Heart right ventricle (tissue), 16 donors: ENCODE measurements around the gene L3MBTL4. TPM values are rescaled to one million over a fixed set of nuclear protein-coding genes. Genes with fewer than 3 reads are reported as not detected.

Experiments
- ATAC-seq, 8 donors: fragments of 200-7000 bp; cut with Tn5 transposase; one replicate each; pipeline ENCODE4 v1.9.1; 2020; ENCODE audit warnings: mild to moderate bottlenecking in 8 of 8, moderate library complexity in 8 of 8, moderate number of reproducible peaks in 1 of 8
- DNase-seq, 2 donors: peaks; one replicate each; pipeline ENCODE4 v3.0.0-alpha.2; 2020
- H3K27ac ChIP-seq, 10 donors: fragments of 200-600 bp; sonication (generic) in 2 of 10; one replicate each; pipeline versions ENCODE4 v1.5.0 to v1.8.0; 2020 to 2022; ENCODE audit warnings: mild to moderate bottlenecking in 3 of 10
- H3K27me3 ChIP-seq, 7 donors: fragments of 200-600 bp; one replicate each; pipeline ENCODE4 v1.8.0; 2021 to 2022; ENCODE audit warnings: mild to moderate bottlenecking in 2 of 7
- H3K36me3 ChIP-seq, 9 donors: fragments of 200-600 bp; sonication (generic) in 1 of 9; one replicate each; pipeline versions ENCODE4 v1.5.0 to v1.8.0; 2020 to 2022; ENCODE audit warnings: mild to moderate bottlenecking in 2 of 9
- H3K4me1 ChIP-seq, 9 donors: fragments of 200-600 bp; sonication (generic) in 1 of 9; one replicate each; pipeline versions ENCODE4 v1.5.0 to v1.8.0; 2020 to 2022; ENCODE audit warnings: mild to moderate bottlenecking in 4 of 9
- H3K4me3 ChIP-seq, 10 donors: fragments of 200-600 bp; sonication (generic) in 2 of 10; one replicate each; pipeline versions ENCODE4 v1.5.0 to v1.8.0; 2020 to 2022; ENCODE audit warnings: mild to moderate bottlenecking in 7 of 10, moderate library complexity in 2 of 10
- H3K9me3 ChIP-seq, 11 donors: fragments of 200-600 bp in 10 of 11; sonication (generic) in 2 of 11; one replicate each; pipeline versions ENCODE4 v1.5.0 to v1.8.0; 2013 to 2022; ENCODE audit warnings: mild to moderate bottlenecking in 2 of 11, control low read depth in 1 of 11, moderate library complexity in 1 of 11
- WGBS, 2 donors: extraction: QIAGEN DNeasy Blood & Tissue Kit; methylation state at CpG; one replicate each; pipeline ENCODE4 v1.1.7; 2013; ENCODE audit warnings: inconsistent platforms in 1 of 2; 5-methylcytosine and 5-hydroxymethylcytosine counted together
- intact Hi-C, 10 donors: fragments of 100-400 bp; cut with DNase I; formaldehyde crosslinking; loops; one replicate each; pipeline versions ENCODE4 v1.11.1 to v1.14.2; 2022
- polyA plus RNA-seq, 2 donors: library from polyadenylated mRNA; stranded (reverse); fragments of 200-250 nt; gene quantifications; one replicate each; pipeline ENCODE4 v1.2.3, GENCODE V29; 2013
- total RNA-seq, 10 donors: library from RNA; stranded (reverse); fragmentation: NEBNext Ultra II Directional in 3 of 10; extraction: Animal tissue kit (Norgen Biotek cat#: 25700) in 3 of 10; gene quantifications; one replicate each; pipeline versions ENCODE4 v1.2.1 to v1.2.4, GENCODE V29; 2021 to 2023
- TF ChIP-seq, protein P1 (sequence below), 9 donors: fragments of 200-600 bp; sonication (generic) in 2 of 9; IDR thresholded peaks; one replicate each; pipeline versions ENCODE4 v1.5.0 to v1.8.0; 2021 to 2022; ENCODE audit warnings: antibody characterized with exemption in 9 of 9, mild to moderate bottlenecking in 5 of 9, moderate library complexity in 1 of 9
- donor health status: Arrhythmogenic right ventricular cardiomyopathy.
- donor health status: ischemic (EF 13 %, LVEDD 7.1; RV severe dilation, severe dysfunction).
- donor health status: healthy with polysubstance abuse.
- donor health status: DM: no; HTN: yes; CAD: no.
- donor health status: DM: no; HTN: no; CAD: no.
- donor health status: ischemic (EF 25% LVEDD 6.9; RV normal size, moderate dysfunction).
- donor health status: ischemic (EF 25% LVEDD 5.7; RV mildly dilated, moderate dysfunction).
- donor health status: healthy.
- donor health status: DM: yes; HTN: yes; CAD: no.
- donor health status: Ischemic cardiomyopathy.
- donor health status: ischemic (EF 35%, LVEDD 5.7; RV mildly dilated, moderate dysfunction).
- donor health status: nonischemic (EF 11% LVEDD 7.7; RV severe dilation, severe dysfunction).
- donor health status: DM: yes; HTN: yes; CAD: no.
- donor health status: PGD.
- donor health status: ischemic (EF 29% LVEDD 5.4; RV normal size, mild dysfunction).
- donor health status: nonischemic (EF 23%, LVEDD 6.1; RV moderate dilation, normal function).

The L3MBTL4 gene
- total and polyA plus RNA-seq, 12 donors, result 0.54 to 3.2 (median 1.3) TPM

DNA sequence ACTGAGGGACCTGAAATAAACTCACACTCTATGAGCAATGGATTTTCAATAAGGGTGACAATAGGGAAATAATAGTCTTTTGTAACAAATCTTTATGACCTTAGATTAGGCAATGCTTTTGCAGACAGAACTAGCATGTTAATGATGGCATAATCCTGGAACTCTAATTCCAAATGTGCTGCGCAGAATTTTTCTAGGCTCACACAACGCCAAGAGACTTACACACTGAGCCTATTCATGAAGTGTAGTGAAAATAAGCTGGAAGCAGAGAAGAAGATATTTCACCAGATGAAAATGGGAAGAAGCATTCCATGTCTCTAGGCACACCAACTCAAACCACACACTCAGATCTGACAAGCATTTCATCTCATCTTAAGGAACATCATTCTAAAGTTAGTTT lies 178.5 kb downstream of the L3MBTL4 start:
- no peak overlapping the region for H3K27ac ChIP-seq
- intact Hi-C loops, result no loop called here
- no peaks in the 10 kb centered on the region for H3K36me3 ChIP-seq
- H3K4me3 ChIP-seq, result no peak overlapping the region
- DNase-seq (no peak), ATAC-seq (no peak)
- no peaks in the 10 kb centered on the region for H3K27me3 ChIP-seq
- TF ChIP-seq, protein P1, sequence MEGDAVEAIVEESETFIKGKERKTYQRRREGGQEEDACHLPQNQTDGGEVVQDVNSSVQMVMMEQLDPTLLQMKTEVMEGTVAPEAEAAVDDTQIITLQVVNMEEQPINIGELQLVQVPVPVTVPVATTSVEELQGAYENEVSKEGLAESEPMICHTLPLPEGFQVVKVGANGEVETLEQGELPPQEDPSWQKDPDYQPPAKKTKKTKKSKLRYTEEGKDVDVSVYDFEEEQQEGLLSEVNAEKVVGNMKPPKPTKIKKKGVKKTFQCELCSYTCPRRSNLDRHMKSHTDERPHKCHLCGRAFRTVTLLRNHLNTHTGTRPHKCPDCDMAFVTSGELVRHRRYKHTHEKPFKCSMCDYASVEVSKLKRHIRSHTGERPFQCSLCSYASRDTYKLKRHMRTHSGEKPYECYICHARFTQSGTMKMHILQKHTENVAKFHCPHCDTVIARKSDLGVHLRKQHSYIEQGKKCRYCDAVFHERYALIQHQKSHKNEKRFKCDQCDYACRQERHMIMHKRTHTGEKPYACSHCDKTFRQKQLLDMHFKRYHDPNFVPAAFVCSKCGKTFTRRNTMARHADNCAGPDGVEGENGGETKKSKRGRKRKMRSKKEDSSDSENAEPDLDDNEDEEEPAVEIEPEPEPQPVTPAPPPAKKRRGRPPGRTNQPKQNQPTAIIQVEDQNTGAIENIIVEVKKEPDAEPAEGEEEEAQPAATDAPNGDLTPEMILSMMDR (IDR thresholded peaks at IDR 0.05), result no peak
- H3K9me3 ChIP-seq, result peaks cover 0 to 18% (median 0%) of the 10 kb centered on the region in 11 donors
- no peaks in the 10 kb centered on the region for H3K4me1 ChIP-seq
- 93 to 94% methylated on average over 2 of the region's 2 CpGs for WGBS, 2 donors

DNA sequence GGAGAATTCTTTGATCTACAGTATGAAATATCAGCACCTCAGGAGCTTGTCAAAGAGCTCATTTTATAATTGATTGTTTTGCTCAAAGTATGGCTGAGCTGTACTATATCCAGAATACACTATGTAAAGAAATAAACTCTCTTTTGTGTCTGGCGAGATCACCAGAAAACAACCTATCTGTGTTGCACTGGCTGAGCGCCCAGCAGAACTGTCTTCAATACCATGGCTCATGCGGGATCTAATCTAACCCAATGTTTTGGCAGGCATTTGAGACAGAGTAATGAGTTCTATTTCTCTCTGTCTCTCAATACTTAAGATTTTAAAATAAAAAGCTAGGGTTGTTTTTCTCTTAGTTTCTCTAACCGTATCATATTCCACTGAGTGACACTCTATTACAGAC lies 192.4 kb downstream of the L3MBTL4 start:
- no peak overlapping the region for H3K4me3 ChIP-seq
- DNase-seq, result no peak
- intact Hi-C loops, result loop anchor here in 3 of 10 donors (5.0 to 10.0 kb wide), 3 partner anchors 337 to 347 kb away; no protein-coding TSS in a partner anchor
- TF ChIP-seq, protein P1 (IDR thresholded peaks at IDR 0.05), result no peak
- H3K27ac ChIP-seq, result no peak overlapping the region
- H3K27me3 ChIP-seq, result no peaks in the 10 kb centered on the region
- no peak for ATAC-seq
- H3K4me1 ChIP-seq, result no peaks in the 10 kb centered on the region
- 46 to 67% methylated on average over 4 of the region's 4 CpGs for WGBS, 2 donors
- H3K36me3 ChIP-seq, result no peaks in the 10 kb centered on the region
- H3K9me3 ChIP-seq, result peaks cover 0 to 20% (median 7%) of the 10 kb centered on the region in 11 donors

- H3K36me3 ChIP-seq, result no peaks in the 10 kb centered on the region
- TF ChIP-seq, protein P1 (IDR thresholded peaks at IDR 0.05), result no peak
- intact Hi-C loops, result loop anchor here in 3 of 10 donors (5.0 to 10.0 kb wide), 3 partner anchors 337 to 347 kb away; no protein-coding TSS in a partner anchor
- no peaks in the 10 kb centered on the region for H3K27me3 ChIP-seq
- no peak for ATAC-seq
- no peak overlapping the region for H3K4me3 ChIP-seq
- H3K27ac ChIP-seq, result no peak overlapping the region
- H3K9me3 ChIP-seq, result peaks cover 0 to 19% (median 7%) of the 10 kb centered on the region in 11 donors
- DNase-seq, result no peak
- H3K4me1 ChIP-seq, result no peaks in the 10 kb centered on the region
- 68 to 84% methylated on average over 2 of the region's 2 CpGs for WGBS, 2 donors
These were observed 193.1 kb downstream of the L3MBTL4 start for GRCh38 chr18:6221602-6222014.

- TF ChIP-seq, protein P1 (IDR thresholded peaks at IDR 0.05), result no peak
These were observed 194.6 kb downstream of the L3MBTL4 start for GRCh38 chr18:6220129-6220528.

More at GRCh38 chr18:6220129-6220528, 194.6 kb downstream of the L3MBTL4 start:
- Histone ChIP-seq H3K27ac (no peak overlapping the region), H3K9me3 (peaks cover 0 to 4% (median 0%) of the 10 kb centered on the region in 11 donors), H3K4me3 (no peak overlapping the region), H3K27me3 (no peaks in the 10 kb centered on the region), H3K4me1 (no peaks in the 10 kb centered on the region), H3K36me3 (no peaks in the 10 kb centered on the region)
- WGBS, 2 donors, result 76 to 79% methylated on average over 3 of the region's 3 CpGs
- ATAC-seq (no peak), DNase-seq (no peak)
- intact Hi-C loops, result loop anchor here in 3 of 10 donors (5.0 to 10.0 kb wide), 3 partner anchors 335 to 345 kb away; no protein-coding TSS in a partner anchor
